Measurements from ENCODE around the gene ZC3HAV1L. TPM values are rescaled to one million over a fixed set of nuclear protein-coding genes. Genes with fewer than 3 reads are reported as not detected.

ZC3HAV1L gene
- total and polyA plus RNA-seq, 10 of the 15 experiments (the other 5 are each of a cell fraction or from before 2014, with no cell fraction given): 0.09 to 16.3 (median 4.9) TPM

DNA sequence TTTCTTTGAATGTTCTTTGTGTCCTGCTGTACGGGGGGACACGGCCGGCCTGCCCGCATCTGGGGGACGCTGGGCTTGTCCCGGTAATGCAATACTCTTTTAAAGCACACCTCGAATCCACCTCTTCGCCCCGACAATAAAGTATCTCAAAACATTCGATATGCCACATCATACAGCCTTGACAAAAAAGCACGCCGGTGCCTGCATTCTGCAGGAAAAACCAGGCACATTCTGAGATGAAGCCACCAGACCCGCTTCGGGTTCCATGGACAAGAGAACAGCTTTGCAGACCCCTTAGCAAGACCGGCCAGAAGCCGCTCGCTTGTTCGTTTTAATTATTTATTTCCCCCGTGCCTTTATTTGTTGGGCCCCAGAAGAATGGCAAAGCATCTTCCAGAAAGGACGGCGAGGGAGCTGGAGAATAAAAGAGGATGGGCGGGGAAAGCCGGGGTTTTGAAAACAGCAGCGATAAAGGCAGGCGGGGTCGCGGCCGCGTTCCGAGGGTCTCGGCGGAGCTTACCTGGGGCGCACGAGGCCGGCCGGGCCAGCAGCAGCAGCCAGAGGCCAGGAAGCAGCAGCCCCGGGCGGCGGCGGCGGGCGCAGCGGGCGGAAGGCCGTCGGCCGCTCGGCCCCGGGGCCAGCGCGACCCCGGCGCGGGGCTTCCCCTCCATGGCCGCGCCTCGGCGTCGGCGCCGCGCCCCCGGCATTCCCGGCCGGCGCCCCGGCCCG, 55.1 kb downstream of the ZC3HAV1L start:
- H3K27me3 ChIP-seq (replicated peaks in 1 of 2; ENCODE audit: control insufficient read depth in 2 of 2, insufficient read depth in 2 of 2, low read length in 1 of 2): peaks cover 8% of the 10 kb centered on the region in 2 experiments
- POLR2A ChIA-PET: no interaction called here
- intact Hi-C loops (cut with micrococcal nuclease; ENCODE audit: unreplicated experiment) (loop anchor here (1.0 kb wide), 1 partner anchor 94 kb away; no protein-coding TSS in a partner anchor), in situ Hi-C loops (cut with MboI) (loop anchor here (5.0 kb wide), 1 partner anchor 93 kb away; no protein-coding TSS in a partner anchor)
- 0 out of 2 replicates have a peak, but pooled peaks have one; percentile 4 for TF ChIP-seq YY1 (IDR thresholded peaks at IDR 0.05; ENCODE audit: low read depth, low read length)
- no peak for TF ChIP-seq MEF2B (IDR thresholded peaks at IDR 0.05; ENCODE audit: partially characterized antibody, poor library complexity, severe bottlenecking)
- H2AFZ ChIP-seq (ENCODE audit: control insufficient read depth, low read depth, low read length): peak overlapping the region; percentile 0; the same call in 1 of the 2 replicates
- H3K9me3 ChIP-seq (replicated peaks; ENCODE audit: control insufficient read depth, insufficient read depth, low read length): no peaks in the 10 kb centered on the region
- H3K79me2 ChIP-seq (ENCODE audit: control insufficient read depth, insufficient read depth, low read length): no peaks in the 10 kb centered on the region
- CTCF ChIA-PET: interaction anchor here (1.1 to 1.5 kb wide), 3 partner anchors 27 to 94 kb away, joined by 3 to 10 read pairs (median 3); no protein-coding TSS in a partner anchor
- RAD21 ChIA-PET (ENCODE audit: unreplicated experiment): no interaction called here
- peak overlapping the region; percentile 68 for H3K4me2 ChIP-seq (ENCODE audit: control insufficient read depth, insufficient read depth)
- FAIRE-seq (no peak), ATAC-seq (peak; percentile 39), DNase-seq (ENCODE audit: low read depth, low spot score) (no peak)
- 5% methylated on average over 45 of the region's 68 CpGs for WGBS (ENCODE audit: insufficient coverage, insufficient replicate concordance, low lambda C conversion rate, missing lambda C conversion rate)
- no peaks in the 10 kb centered on the region for H4K20me1 ChIP-seq (ENCODE audit: control insufficient read depth, insufficient read depth)
- H3K4me3 ChIP-seq: peak overlapping the region; percentile 73; the same call in 1 of the 2 replicates
- H3K4me1 ChIP-seq (ENCODE audit: control insufficient read depth, insufficient read depth, low read length): no peaks in the 10 kb centered on the region
- BruUV-seq (replicated peaks): TSS peak; percentile 67
- SMC1A ChIA-PET (ENCODE audit: uncharacterized antibody, unreplicated experiment): interaction anchor here (2.2 kb wide), 1 partner anchor 94 kb away, joined by 8 read pairs; no protein-coding TSS in a partner anchor
- H3K36me3 ChIP-seq (ENCODE audit: control insufficient read depth in 2 of 2, insufficient read depth in 2 of 2, low read length in 1 of 2): no peaks in the 10 kb centered on the region
- H3K27ac ChIP-seq (ENCODE audit: control insufficient read depth, insufficient read depth): no peak overlapping the region
- H3K9ac ChIP-seq (ENCODE audit: control insufficient read depth, insufficient read depth, low read length): no peak overlapping the region; the same call in 1 of the 2 replicates

DNA sequence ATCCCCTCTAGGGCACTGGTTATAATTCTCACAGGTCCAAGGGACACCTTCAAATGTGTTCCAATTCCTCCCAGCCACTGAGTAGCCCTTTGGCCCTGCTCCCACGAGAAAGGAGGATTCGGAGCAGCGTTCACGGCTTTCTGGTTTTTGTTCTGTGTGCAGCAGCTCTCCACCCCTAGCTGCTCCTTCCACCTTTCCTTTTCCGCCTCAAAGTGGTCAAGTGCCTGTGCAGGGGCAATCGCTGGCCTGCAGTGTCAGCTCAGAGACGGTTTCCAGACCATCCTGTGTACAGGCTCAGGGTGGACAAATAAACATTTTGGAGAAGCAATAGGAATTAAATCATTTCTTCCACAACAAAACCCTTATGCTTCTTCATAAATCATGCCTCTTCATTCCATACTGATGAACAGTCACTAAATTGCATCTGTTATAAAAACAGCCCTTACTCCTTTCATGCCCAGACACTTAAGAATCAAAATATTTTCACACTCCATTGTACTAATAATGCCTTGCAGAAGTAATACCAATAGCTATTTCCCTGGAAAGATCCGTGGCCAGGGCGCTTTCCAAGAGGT, 55.8 kb downstream of the ZC3HAV1L start:
- TF ChIP-seq WRNIP1 (IDR thresholded peaks at IDR 0.05; ENCODE audit: borderline replicate concordance, low read depth, low read length) (no peak), EP300 (IDR thresholded peaks at IDR 0.05; ENCODE audit: borderline replicate concordance in 1 of 2, control insufficient read depth in 1 of 2, low read depth in 2 of 2, low read length in 2 of 2) (no peak), ZNF217 (IDR thresholded peaks at IDR 0.05) (no peak), CREM (IDR thresholded peaks at IDR 0.05; ENCODE audit: low read depth) (no peak)
- Histone ChIP-seq H3K4me3 (peak overlapping the region; percentile 73; the same call in 1 of the 2 replicates), H3K9ac (ENCODE audit: control insufficient read depth, insufficient read depth, low read length) (no peak overlapping the region), H3K4me2 (ENCODE audit: control insufficient read depth, insufficient read depth) (peak overlapping the region; percentile 68), H3K27ac (ENCODE audit: control insufficient read depth, insufficient read depth) (no peak overlapping the region), H2AFZ (ENCODE audit: control insufficient read depth, low read depth, low read length) (no peak overlapping the region), H3K4me1 (ENCODE audit: control insufficient read depth, insufficient read depth, low read length) (no peaks in the 10 kb centered on the region), H3K9me3 (replicated peaks; ENCODE audit: control insufficient read depth, insufficient read depth, low read length) (no peaks in the 10 kb centered on the region), H4K20me1 (ENCODE audit: control insufficient read depth, insufficient read depth) (no peaks in the 10 kb centered on the region), H3K36me3 (ENCODE audit: control insufficient read depth in 2 of 2, insufficient read depth in 2 of 2, low read length in 1 of 2) (no peaks in the 10 kb centered on the region), H3K27me3 (replicated peaks in 1 of 2; ENCODE audit: control insufficient read depth in 2 of 2, insufficient read depth in 2 of 2, low read length in 1 of 2) (peaks cover 8% of the 10 kb centered on the region in 2 experiments), H3K79me2 (ENCODE audit: control insufficient read depth, insufficient read depth, low read length) (no peaks in the 10 kb centered on the region)
- ChIA-PET CTCF (interaction anchor here (1.1 to 1.5 kb wide), 3 partner anchors 26 to 94 kb away, joined by 3 to 10 read pairs (median 3); no protein-coding TSS in a partner anchor), SMC1A (ENCODE audit: uncharacterized antibody, unreplicated experiment) (interaction anchor here (2.2 kb wide), 1 partner anchor 94 kb away, joined by 8 read pairs; no protein-coding TSS in a partner anchor), POLR2A (no interaction called here), RAD21 (ENCODE audit: unreplicated experiment) (no interaction called here)
- ATAC-seq (no peak), DNase-seq (ENCODE audit: low read depth, low spot score) (no peak), FAIRE-seq (no peak)
- WGBS (ENCODE audit: insufficient coverage, insufficient replicate concordance, low lambda C conversion rate, missing lambda C conversion rate): 76% methylated on average over 9 of the region's 9 CpGs
- BruUV-seq (replicated peaks): no TSS peak
- intact Hi-C loops (cut with micrococcal nuclease; ENCODE audit: unreplicated experiment): loop anchor here (1.0 kb wide), 1 partner anchor 94 kb away; no protein-coding TSS in a partner anchor
- in situ Hi-C loops (cut with MboI): loop anchor here (5.0 kb wide), 1 partner anchor 93 kb away; no protein-coding TSS in a partner anchor
